Mammary epithelial cell (primary cell): Measurements from ENCODE around the gene SLC25A47.

Experiments used
- CTCF ChIP-seq, 2 donors: IDR thresholded peaks in 1 of 2; conservative IDR thresholded peaks in 1 of 2; 2 replicates each; pipeline ENCODE4 v1.5.1; 2011 to 2012; ENCODE audit warnings: inconsistent platforms in 2 of 2, low read length in 2 of 2, mild to moderate bottlenecking in 2 of 2, control low read depth in 1 of 2, low read depth in 1 of 2; ENCODE audit not compliant: insufficient read depth in 1 of 2; ENCODE audit errors: extremely low read depth in 1 of 2
- EZH2 ChIP-seq: IDR thresholded peaks from 2 replicates; pipeline ENCODE4 v1.6.1; 2012; ENCODE audit warnings: low read length, inconsistent platforms, borderline replicate concordance

GRCh38 chr14:100358396-100358795 is 35.3 kb downstream of the SLC25A47 start:
- TF ChIP-seq CTCF (conservative IDR thresholded peaks at IDR 0.05 in 1 of 2, IDR thresholded peaks at IDR 0.05 in 1 of 2; ENCODE audit: extremely low read depth in 1 of 2, insufficient read depth in 1 of 2, low read depth in 1 of 2, low read length in 2 of 2) (no peak), EZH2 (no peak)
